GM23338 (cell line): ENCODE results near the gene DVL2. TPM values are rescaled to one million over a fixed set of nuclear protein-coding genes. Genes with fewer than 3 reads are reported as not detected.
A peak's percentile ranks its signal among the peaks of the same experiment; 100 is the strongest.

Source experiments
- ATAC-seq: fragments of 200-7000 bp; cut with Tn5 transposase; 3 replicates; pipeline ENCODE4 v1.9.1; 2020
- DNase-seq: peaks from one replicate; pipeline ENCODE4 v3.0.0-alpha.2; 2015; ENCODE audit warnings: low spot score
- H2AFZ ChIP-seq: fragments of 200-600 bp; sonication (generic); 2 replicates; pipeline ENCODE4 v1.8.0; 2016; ENCODE audit warnings: antibody characterized with exemption, mild to moderate bottlenecking, moderate library complexity
- H3F3A ChIP-seq: fragments of 200-600 bp; sonication (generic); replicated peaks from 2 replicates; pipeline ENCODE4 v1.8.0; 2017; ENCODE audit warnings: antibody characterized with exemption, mixed run types, low read depth
- H3K27ac ChIP-seq: fragments of 200-600 bp; sonication (generic); 2 replicates; pipeline ENCODE4 v1.6.1; 2016; ENCODE audit warnings: low read depth
- H3K27me3 ChIP-seq: fragments of 200-600 bp; sonication (generic); 2 replicates; pipeline ENCODE4 v1.8.0; 2016; ENCODE audit warnings: mild to moderate bottlenecking, mixed run types, moderate library complexity; ENCODE audit not compliant: insufficient read depth
- H3K36me3 ChIP-seq: fragments of 200-600 bp; sonication (generic); 2 replicates; pipeline ENCODE4 v1.8.0; 2016; ENCODE audit warnings: mild to moderate bottlenecking; ENCODE audit not compliant: insufficient read depth
- H3K4me1 ChIP-seq: fragments of 200-600 bp; sonication (generic); 2 replicates; pipeline ENCODE4 v1.8.0; 2016; ENCODE audit warnings: mild to moderate bottlenecking, moderate library complexity; ENCODE audit not compliant: insufficient read depth
- H3K4me2 ChIP-seq: fragments of 200-600 bp; sonication (generic); 2 replicates; pipeline ENCODE4 v1.7.1; 2017; ENCODE audit warnings: mixed run types
- H3K4me3 ChIP-seq: fragments of 200-600 bp; sonication (generic); 2 replicates; pipeline ENCODE4 v1.6.1; 2016; ENCODE audit warnings: mixed run types
- H3K79me2 ChIP-seq: fragments of 200-600 bp; sonication (generic); replicated peaks from 2 replicates; pipeline ENCODE4 v1.8.0; 2017; ENCODE audit warnings: mild to moderate bottlenecking; ENCODE audit not compliant: insufficient read depth
- H3K9me2 ChIP-seq: fragments of 200-600 bp; sonication (generic); 2 replicates; pipeline ENCODE4 v1.8.0; 2017; ENCODE audit not compliant: insufficient read depth
- H4K20me1 ChIP-seq: fragments of 200-600 bp; sonication (generic); replicated peaks from 2 replicates; pipeline ENCODE4 v1.8.0; 2017; ENCODE audit warnings: mild to moderate bottlenecking; ENCODE audit not compliant: insufficient read depth
- H3K27ac Mint-ChIP-seq: 2 replicates; pipeline ENCODE4 v1.8.0; 2020; ENCODE audit warnings: inconsistent platforms, mild to moderate bottlenecking, moderate library complexity, mixed read lengths
- H3K27me3 Mint-ChIP-seq: 3 replicates; pipeline ENCODE4 v1.8.0; 2022; ENCODE audit warnings: low read depth, mild to moderate bottlenecking, moderate library complexity, mixed read lengths, inconsistent platforms; ENCODE audit not compliant: insufficient read depth, poor library complexity
- H3K36me3 Mint-ChIP-seq: 3 replicates; pipeline ENCODE4 v1.8.0; 2021; ENCODE audit warnings: low read depth, mild to moderate bottlenecking, inconsistent platforms, moderate library complexity, mixed read lengths
- H3K4me1 Mint-ChIP-seq: 3 replicates; pipeline ENCODE4 v1.8.0; 2020; ENCODE audit warnings: mild to moderate bottlenecking, inconsistent platforms, mixed read lengths
- H3K4me3 Mint-ChIP-seq: 3 replicates; pipeline ENCODE4 v1.8.0; 2021; ENCODE audit warnings: moderate library complexity, mild to moderate bottlenecking, inconsistent platforms, mixed read lengths
- H3K9me3 Mint-ChIP-seq: 3 replicates; pipeline ENCODE4 v1.8.0; 2020; ENCODE audit warnings: moderate library complexity, mild to moderate bottlenecking, inconsistent platforms, mixed read lengths
- CREB1 ChIP-seq: fragments of 250-450 bp; sonication (Bioruptor Pico); IDR thresholded peaks from 2 replicates; pipeline ENCODE4 v1.5.0; 2020; ENCODE audit warnings: low read depth, mild to moderate bottlenecking, moderate library complexity
- CTCF ChIP-seq, 2 experiments: fragments of 200-600 bp in 1 of 2; sonication (generic) in 1 of 2; conservative IDR thresholded peaks; 2 replicates each; pipeline versions ENCODE4 v1.5.1 to v1.6.1; 2016 to 2017; ENCODE audit warnings: antibody characterized with exemption in 2 of 2, low read depth in 2 of 2, mild to moderate bottlenecking in 2 of 2, moderate library complexity in 1 of 2
- ETS1 ChIP-seq: IDR thresholded peaks from 2 replicates; pipeline ENCODE4 v1.6.1; 2016; ENCODE audit warnings: antibody characterized with exemption
- EZH2 ChIP-seq: fragments of 200-600 bp; sonication (generic); IDR thresholded peaks from one replicate; pipeline ENCODE4 v1.8.0; 2017; ENCODE audit warnings: antibody characterized with exemption, mild to moderate bottlenecking, low read depth; ENCODE audit not compliant: unreplicated experiment
- EZH2phosphoT487 ChIP-seq: fragments of 200-600 bp; sonication (generic); IDR thresholded peaks from one replicate; pipeline ENCODE4 v1.8.1; 2018; ENCODE audit warnings: antibody characterized with exemption; ENCODE audit not compliant: unreplicated experiment
- JUNB ChIP-seq: IDR thresholded peaks from one replicate; pipeline ENCODE4 v1.6.1; 2016; ENCODE audit warnings: antibody characterized with exemption; ENCODE audit not compliant: unreplicated experiment
- NANOG ChIP-seq: IDR thresholded peaks from 2 replicates; pipeline ENCODE4 v1.6.1; 2016; ENCODE audit warnings: antibody characterized with exemption, borderline replicate concordance
- POLR2AphosphoS5 ChIP-seq: IDR thresholded peaks from 2 replicates; pipeline ENCODE4 v1.6.1; 2016; ENCODE audit warnings: antibody characterized with exemption, low read depth
- REST ChIP-seq: IDR thresholded peaks from one replicate; pipeline ENCODE4 v1.6.1; 2018; ENCODE audit warnings: antibody characterized with exemption; ENCODE audit not compliant: unreplicated experiment
- STAT1 ChIP-seq: IDR thresholded peaks from one replicate; pipeline ENCODE4 v1.6.1; 2016; ENCODE audit warnings: antibody characterized with exemption; ENCODE audit not compliant: unreplicated experiment
- ZNF114 ChIP-seq: fragments of 250-450 bp; sonication (Bioruptor Pico); IDR thresholded peaks from 2 replicates; pipeline ENCODE4 v1.5.0; 2020; ENCODE audit warnings: mild to moderate bottlenecking, moderate library complexity
- ZNF331 ChIP-seq: fragments of 250-450 bp; sonication (Bioruptor Pico); IDR thresholded peaks from 2 replicates; pipeline ENCODE4 v1.5.0; 2020; ENCODE audit warnings: low read depth, mild to moderate bottlenecking, moderate library complexity
- ZNF462 ChIP-seq: fragments of 250-450 bp; sonication (Bioruptor Pico); IDR thresholded peaks from 2 replicates; pipeline ENCODE4 v1.5.0; 2020; ENCODE audit warnings: mild to moderate bottlenecking, moderate library complexity
- polyA plus RNA-seq: library from polyadenylated mRNA; unstranded; fragments of >200 nt; fragmentation: Nextera tagmentation; extraction: Ambion mirVana; gene quantifications from 2 replicates; pipeline ENCODE4 v1.2.1, GENCODE V29; 2016
- total RNA-seq: library from RNA; depleted of rRNA; stranded (reverse); fragments of >200 nt; shearing (Covaris generic); gene quantifications from 2 replicates; pipeline ENCODE4 v1.2.3, GENCODE V29; 2014

DVL2 gene
- total and polyA plus RNA-seq, 2 experiments from 2014 or later = 19.7 to 80.6 TPM

GRCh38 chr17:7214300-7215135, 19.8 kb downstream of the DVL2 start:
- Histone ChIP-seq H3K79me2 (peaks cover 45% of the 10 kb centered on the region), H4K20me1 (no peaks in the 10 kb centered on the region; the same call in 1 of the 2 replicates), H3K4me3 (peak overlapping the region; percentile 70), H3K36me3 (no peaks in the 10 kb centered on the region), H3K9me2 (no peaks in the 10 kb centered on the region), H3K4me1 (peaks cover 55% of the 10 kb centered on the region), H3K27ac (peak overlapping the region; percentile 88), H3F3A (peaks cover 15% of the 10 kb centered on the region), H3K4me2 (peak overlapping the region; percentile 90), H2AFZ (no peak overlapping the region), H3K27me3 (no peaks in the 10 kb centered on the region)
- DNase-seq (peak; percentile 100), ATAC-seq (peak; percentile 81)
- peak overlapping the region; percentile 70 for H3K4me3 Mint-ChIP-seq
- TF ChIP-seq NANOG = no peak
- no peak for TF ChIP-seq EZH2
- TF ChIP-seq POLR2AphosphoS5 = no peak
- no peak for TF ChIP-seq ZNF331 (CRISPR knock-in tag)
- no peak for TF ChIP-seq ZNF462 (CRISPR knock-in tag)
- peak; percentile 52 for TF ChIP-seq CTCF (conservative IDR thresholded peaks at IDR 0.05; ENCODE audit: low read depth in 2 of 2)
- no peak for TF ChIP-seq ETS1
- TF ChIP-seq JUNB = no peak
- no peak for TF ChIP-seq REST
- TF ChIP-seq EZH2phosphoT487 = no peak
- TF ChIP-seq CREB1 = peak; percentile 67
- no peak for TF ChIP-seq ZNF114 (CRISPR knock-in tag)
- no peak for TF ChIP-seq STAT1
- peaks cover 65% of the 10 kb centered on the region for H3K4me1 Mint-ChIP-seq
- H3K36me3 Mint-ChIP-seq = peaks cover 3% of the 10 kb centered on the region; the same call in 2 of the 3 replicates
- no peaks in the 10 kb centered on the region; the same call in 2 of the 3 replicates for H3K9me3 Mint-ChIP-seq
- peak overlapping the region; percentile 99 for H3K27ac Mint-ChIP-seq
- H3K27me3 Mint-ChIP-seq = peaks cover 37% of the 10 kb centered on the region
